Memory B cell (primary cell): Measurements from ENCODE around the gene CAPN1.
"Not testable (repeated sequence)": the region's sequence is repeated elsewhere in the genome, so short reads cannot be mapped to it uniquely, and the experiment has no call there.

Experiments
- ATAC-seq: fragments of 150-1000 bp; cut with Tn5 transposase; 2 replicates; pipeline ENCODE4 v1.10.0; 2021; ENCODE audit warnings: low read depth, mild to moderate bottlenecking, moderate library complexity
- DNase-seq, 2 donors: peaks; one replicate each; pipeline ENCODE4 v3.0.0; 2022; ENCODE audit warnings: low spot score in 2 of 2
- H3K27ac Mint-ChIP-seq: one replicate; pipeline ENCODE4 v1.8.0; 2022; ENCODE audit warnings: mild to moderate bottlenecking, moderate library complexity, mixed read lengths
- H3K27me3 Mint-ChIP-seq: one replicate; pipeline ENCODE4 v1.8.0; 2022; ENCODE audit warnings: mixed read lengths
- H3K36me3 Mint-ChIP-seq: one replicate; pipeline ENCODE4 v1.8.0; 2022; ENCODE audit warnings: mild to moderate bottlenecking, mixed read lengths
- H3K4me1 Mint-ChIP-seq: one replicate; pipeline ENCODE4 v1.8.0; 2022; ENCODE audit warnings: mixed read lengths
- H3K4me3 Mint-ChIP-seq: one replicate; pipeline ENCODE4 v1.8.0; 2022; ENCODE audit warnings: mild to moderate bottlenecking, moderate library complexity, mixed read lengths
- H3K9me3 Mint-ChIP-seq: one replicate; pipeline ENCODE4 v1.8.0; 2022; ENCODE audit warnings: mixed read lengths

Gene CAPN1

GRCh38 chr11:65227879-65228278 is 46.2 kb downstream of the CAPN1 start:
- peaks cover 3% of the 10 kb centered on the region for H3K9me3 Mint-ChIP-seq
- no peak overlapping the region for H3K4me3 Mint-ChIP-seq
- no peaks in the 10 kb centered on the region for H3K36me3 Mint-ChIP-seq
- no peak for ATAC-seq
- H3K27ac Mint-ChIP-seq, result no peak overlapping the region
- peaks cover 2% of the 10 kb centered on the region for H3K4me1 Mint-ChIP-seq
- DNase-seq, result no peak
- H3K27me3 Mint-ChIP-seq, result peaks cover 2% of the 10 kb centered on the region

DNA sequence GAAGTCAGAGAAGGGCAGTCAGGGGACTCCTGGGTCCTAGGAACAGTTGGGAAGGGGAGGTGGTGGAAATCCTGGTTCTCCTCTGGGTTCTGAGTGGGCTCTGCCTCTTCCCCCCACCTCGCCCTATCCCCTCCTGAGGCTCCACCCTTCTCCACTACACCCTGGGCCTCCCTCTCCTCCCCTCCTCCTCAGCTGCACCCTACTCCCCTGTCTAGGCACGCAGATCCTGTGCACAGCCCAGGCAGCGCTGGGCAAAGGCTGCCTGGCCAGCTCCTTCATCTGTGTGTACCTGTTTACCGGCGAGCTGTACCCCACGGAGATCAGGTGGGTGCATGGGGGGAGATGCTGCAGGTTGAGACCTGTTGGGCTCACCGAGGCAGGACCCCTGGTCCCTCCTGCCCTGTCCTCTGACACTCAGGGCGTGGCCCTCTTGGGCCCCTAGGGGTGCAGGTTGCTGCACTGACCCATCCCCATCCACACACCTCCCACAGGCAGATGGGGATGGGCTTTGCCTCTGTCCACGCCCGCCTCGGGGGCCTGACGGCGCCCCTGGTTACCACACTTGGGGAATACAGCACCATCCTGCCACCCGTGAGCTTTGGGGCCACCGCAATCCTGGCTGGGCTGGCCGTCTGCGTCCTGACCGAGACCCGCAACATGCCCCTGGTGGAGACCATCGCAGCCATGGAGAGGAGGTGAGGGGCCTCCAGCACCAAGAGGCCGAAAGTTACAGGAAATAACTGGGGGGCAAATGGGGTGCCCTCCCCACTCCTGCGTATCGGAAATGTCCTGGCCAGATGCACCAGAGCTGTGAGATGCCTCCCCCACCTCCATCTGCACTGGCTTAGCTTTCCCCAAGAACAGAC is 54.7 kb downstream of the CAPN1 start:
- Mint-ChIP-seq H3K27me3 (no peaks in the 10 kb centered on the region), H3K4me1 (no peaks in the 10 kb centered on the region), H3K9me3 (no peaks in the 10 kb centered on the region), H3K27ac (no peak overlapping the region), H3K36me3 (no peaks in the 10 kb centered on the region), H3K4me3 (no peak overlapping the region)
- no peak for DNase-seq
- no peak for ATAC-seq

GRCh38 chr11:65238302-65238701 is 56.6 kb downstream of the CAPN1 start:
- H3K27ac Mint-ChIP-seq, DNase-seq, H3K4me3 Mint-ChIP-seq, H3K36me3 Mint-ChIP-seq, H3K4me1 Mint-ChIP-seq, ATAC-seq, H3K9me3 Mint-ChIP-seq, H3K27me3 Mint-ChIP-seq: not testable (repeated sequence)

GRCh38 chr11:65241134-65241533 is 59.4 kb downstream of the CAPN1 start:
- DNase-seq (no peak), ATAC-seq (no peak)
- H3K4me3 Mint-ChIP-seq, result no peak overlapping the region
- H3K4me1 Mint-ChIP-seq, result no peaks in the 10 kb centered on the region
- H3K27ac Mint-ChIP-seq, result no peak overlapping the region
- peaks cover 2% of the 10 kb centered on the region for H3K27me3 Mint-ChIP-seq
- peaks cover 3% of the 10 kb centered on the region for H3K36me3 Mint-ChIP-seq
- H3K9me3 Mint-ChIP-seq, result peaks cover 4% of the 10 kb centered on the region

- no peaks in the 10 kb centered on the region for H3K4me1 Mint-ChIP-seq
- H3K9me3 Mint-ChIP-seq, result peaks cover 4% of the 10 kb centered on the region
- H3K27me3 Mint-ChIP-seq, result peaks cover 2% of the 10 kb centered on the region
- DNase-seq (no peak), ATAC-seq (no peak)
- no peak overlapping the region for H3K4me3 Mint-ChIP-seq
- H3K27ac Mint-ChIP-seq, result no peak overlapping the region
- H3K36me3 Mint-ChIP-seq, result peaks cover 3% of the 10 kb centered on the region
Measured at GRCh38 chr11:65241692-65242091, 60.0 kb downstream of the CAPN1 start.

DNA sequence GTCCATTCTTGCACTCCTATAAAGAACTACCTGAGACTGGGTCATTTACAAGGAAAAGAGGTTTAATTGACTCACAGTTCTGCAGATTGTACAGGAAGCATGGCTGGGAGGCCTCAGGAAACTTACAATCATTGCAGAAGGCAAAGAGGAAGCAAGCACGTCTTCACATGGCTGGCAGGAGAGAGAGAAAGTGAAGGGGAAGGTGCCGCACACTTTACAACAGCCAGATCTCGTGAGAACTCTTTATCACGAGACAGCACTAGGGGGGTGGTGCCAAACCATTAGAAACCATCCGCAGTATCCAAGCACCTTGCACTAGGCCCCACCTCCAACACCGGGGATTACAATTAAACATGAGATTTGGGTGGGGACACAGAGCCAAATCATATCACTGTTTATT is 60.7 kb downstream of the CAPN1 start:
- ATAC-seq (no peak), DNase-seq (no peak)
- H3K9me3 Mint-ChIP-seq, result peaks cover 4% of the 10 kb centered on the region
- H3K36me3 Mint-ChIP-seq, result peaks cover 3% of the 10 kb centered on the region
- peaks cover 2% of the 10 kb centered on the region for H3K27me3 Mint-ChIP-seq
- no peaks in the 10 kb centered on the region for H3K4me1 Mint-ChIP-seq
- H3K4me3 Mint-ChIP-seq, result no peak overlapping the region
- H3K27ac Mint-ChIP-seq, result no peak overlapping the region

DNA sequence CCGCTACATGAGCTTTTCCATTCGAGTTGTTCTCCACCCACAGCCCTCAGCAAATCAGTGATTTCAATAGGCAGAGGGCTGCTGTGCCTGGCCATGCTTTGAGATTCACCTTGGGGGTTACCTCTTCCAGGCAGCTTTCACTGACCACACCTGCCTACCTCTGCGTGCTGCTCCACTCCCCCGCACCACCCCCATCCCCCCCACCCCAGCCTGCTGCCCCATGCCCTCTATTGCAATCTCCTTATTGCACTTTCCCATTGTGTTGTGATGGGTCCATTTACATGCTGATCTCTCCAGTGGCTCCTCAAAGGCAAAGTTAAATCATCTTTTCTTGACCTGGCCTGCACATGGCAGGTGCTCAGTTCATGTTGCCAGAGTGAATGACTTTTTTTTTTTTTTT is 62.1 kb downstream of the CAPN1 start:
- peaks cover 3% of the 10 kb centered on the region for H3K36me3 Mint-ChIP-seq
- no peaks in the 10 kb centered on the region for H3K4me1 Mint-ChIP-seq
- DNase-seq (no peak), ATAC-seq (no peak)
- peaks cover 4% of the 10 kb centered on the region for H3K9me3 Mint-ChIP-seq
- H3K4me3 Mint-ChIP-seq, result no peak overlapping the region
- H3K27ac Mint-ChIP-seq, result no peak overlapping the region
- H3K27me3 Mint-ChIP-seq, result peaks cover 2% of the 10 kb centered on the region

DNA sequence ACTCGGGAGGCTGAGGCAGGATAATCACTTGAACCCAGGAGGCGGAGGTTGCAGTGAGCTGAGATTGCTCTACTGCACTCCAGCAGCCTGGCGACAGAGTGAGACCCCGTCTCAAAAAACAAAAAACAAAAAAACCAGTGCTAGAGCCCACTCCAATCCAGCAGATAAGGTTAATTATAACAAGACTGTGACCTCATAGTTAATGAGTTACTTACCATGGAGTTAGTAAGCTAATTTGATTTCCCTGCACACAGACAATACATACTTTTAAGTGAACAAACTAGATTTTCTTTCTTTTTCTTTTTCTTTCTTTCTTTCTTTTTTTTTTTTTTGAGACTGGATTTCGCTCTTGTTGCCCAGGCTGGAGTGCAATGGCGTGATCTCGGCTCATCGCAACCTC is 63.3 kb downstream of the CAPN1 start:
- DNase-seq, H3K36me3 Mint-ChIP-seq, H3K27ac Mint-ChIP-seq, H3K9me3 Mint-ChIP-seq, H3K27me3 Mint-ChIP-seq, H3K4me1 Mint-ChIP-seq, ATAC-seq, H3K4me3 Mint-ChIP-seq: not testable (repeated sequence)

- no peak overlapping the region for H3K27ac Mint-ChIP-seq
- no peak for DNase-seq
- ATAC-seq, result no peak
- peaks cover 4% of the 10 kb centered on the region for H3K9me3 Mint-ChIP-seq
- H3K4me3 Mint-ChIP-seq, result no peak overlapping the region
- H3K27me3 Mint-ChIP-seq, result peaks cover 2% of the 10 kb centered on the region
- peaks cover 3% of the 10 kb centered on the region for H3K36me3 Mint-ChIP-seq
- H3K4me1 Mint-ChIP-seq, result no peaks in the 10 kb centered on the region
Measured at GRCh38 chr11:65246506-65246905, 64.8 kb downstream of the CAPN1 start.

DNA sequence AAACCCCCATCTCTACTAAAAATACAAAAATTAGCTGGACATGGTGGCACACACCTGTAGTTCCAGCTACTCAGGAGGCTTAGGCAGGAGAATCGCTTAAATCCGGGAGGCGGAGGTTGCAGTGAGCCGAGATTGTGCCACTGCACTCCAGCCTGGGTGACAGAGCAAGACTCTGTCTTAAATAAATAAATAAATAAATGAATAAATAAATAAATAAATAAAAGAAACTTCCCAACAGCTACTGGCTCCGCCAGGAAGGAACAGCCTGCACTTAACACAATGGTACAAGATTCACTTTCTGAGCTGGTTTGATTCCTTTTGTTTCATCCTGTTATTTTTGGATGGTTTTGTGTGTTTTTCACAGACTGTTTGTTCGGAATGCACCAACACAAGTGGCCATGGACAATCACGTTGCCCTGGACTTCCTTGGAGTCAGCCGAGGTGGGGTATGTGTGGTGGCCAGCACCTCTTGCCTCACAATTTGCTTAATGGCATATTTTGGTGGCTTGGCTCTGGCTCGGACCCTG is 66.5 kb downstream of the CAPN1 start:
- ATAC-seq, H3K4me3 Mint-ChIP-seq, H3K36me3 Mint-ChIP-seq: not testable (repeated sequence)

DNA sequence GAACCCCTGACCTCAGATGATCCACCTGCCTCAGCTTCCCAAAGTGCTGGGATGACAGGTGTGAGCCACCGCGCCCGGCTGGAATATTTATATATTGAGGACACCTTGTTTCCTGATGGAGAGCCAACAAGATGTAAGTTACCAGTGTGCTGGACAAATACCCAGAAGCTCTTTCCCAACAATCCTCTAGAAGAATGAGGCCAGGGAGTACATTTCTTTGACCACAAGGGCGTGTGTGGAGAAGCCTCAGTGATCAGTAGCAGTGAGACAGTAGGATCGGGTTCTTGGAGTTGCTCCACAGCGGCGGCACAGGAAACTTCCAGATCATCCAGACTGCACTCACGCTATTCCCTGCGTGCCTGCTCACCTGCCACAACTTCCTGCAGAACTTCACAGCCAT is 69.7 kb downstream of the CAPN1 start:
- H3K4me1 Mint-ChIP-seq, result no peaks in the 10 kb centered on the region

More for the DNA sequence above, 66.5 kb downstream of the CAPN1 start:
- not testable (repeated sequence) for DNase-seq, H3K27me3 Mint-ChIP-seq, H3K4me1 Mint-ChIP-seq, H3K27ac Mint-ChIP-seq, H3K9me3 Mint-ChIP-seq

GRCh38 chr11:65254724-65255123 is 73.0 kb downstream of the CAPN1 start:
- no peak for ATAC-seq
- H3K4me1 Mint-ChIP-seq, result no peaks in the 10 kb centered on the region
- DNase-seq, result no peak
- H3K4me3 Mint-ChIP-seq, result no peak overlapping the region
- H3K27ac Mint-ChIP-seq, result no peak overlapping the region
- no peaks in the 10 kb centered on the region for H3K9me3 Mint-ChIP-seq
- no peaks in the 10 kb centered on the region for H3K36me3 Mint-ChIP-seq
- peaks cover 3% of the 10 kb centered on the region for H3K27me3 Mint-ChIP-seq

More for the DNA sequence above, 69.7 kb downstream of the CAPN1 start:
- H3K4me3 Mint-ChIP-seq, result no peak overlapping the region
- no peak for ATAC-seq
- H3K36me3 Mint-ChIP-seq, result no peaks in the 10 kb centered on the region
- no peak for DNase-seq
- H3K27me3 Mint-ChIP-seq, result peaks cover 3% of the 10 kb centered on the region
- no peaks in the 10 kb centered on the region for H3K9me3 Mint-ChIP-seq
- no peak overlapping the region for H3K27ac Mint-ChIP-seq

GRCh38 chr11:65258988-65259387 is 77.3 kb downstream of the CAPN1 start:
- ATAC-seq (no peak), DNase-seq (no peak)
- Mint-ChIP-seq H3K27ac (no peak overlapping the region), H3K4me1 (peaks cover 10% of the 10 kb centered on the region), H3K27me3 (no peaks in the 10 kb centered on the region), H3K36me3 (no peaks in the 10 kb centered on the region), H3K4me3 (no peak overlapping the region), H3K9me3 (no peaks in the 10 kb centered on the region)

DNA sequence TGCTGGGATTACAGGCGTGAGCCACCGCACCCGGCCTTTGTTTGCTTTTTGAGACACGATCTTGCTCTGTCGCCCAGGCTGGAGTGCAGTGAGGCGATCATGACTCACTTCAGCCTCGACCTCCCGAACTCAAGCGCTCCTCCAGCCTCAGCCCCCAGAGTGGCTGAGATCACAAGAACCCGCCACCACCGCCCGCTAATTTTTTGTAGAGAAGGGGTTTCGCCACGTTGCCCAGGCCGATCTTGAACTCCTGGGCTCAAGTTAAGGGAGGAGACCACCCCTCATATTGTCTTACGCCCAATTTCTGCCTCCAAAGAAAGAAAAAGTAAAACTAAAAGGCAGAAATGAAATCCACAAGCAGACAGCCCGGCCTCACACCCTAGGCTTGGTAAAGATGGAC is 78.6 kb downstream of the CAPN1 start:
- ATAC-seq (no peak), DNase-seq (no peak)
- H3K27me3 Mint-ChIP-seq, result no peaks in the 10 kb centered on the region
- no peak overlapping the region for H3K27ac Mint-ChIP-seq
- H3K36me3 Mint-ChIP-seq, result peaks cover 4% of the 10 kb centered on the region
- H3K4me3 Mint-ChIP-seq, result no peak overlapping the region
- peaks cover 15% of the 10 kb centered on the region for H3K4me1 Mint-ChIP-seq
- no peaks in the 10 kb centered on the region for H3K9me3 Mint-ChIP-seq
